GM12892 (cell line): ENCODE results near the gene DSG3.

Experiments used
- DNase-seq: peaks from one replicate; pipeline ENCODE4 v3.0.0; 2011; ENCODE audit not compliant: insufficient read length
- FAIRE-seq: peaks from 2 replicates; lab custom pipeline; 2011; peaks lifted over from hg19 to GRCh38; lab: Jason Lieb, UNC
- POLR2A ChIP-seq: IDR thresholded peaks from 2 replicates; pipeline ENCODE4 v1.6.1; 2011; ENCODE audit warnings: low read depth, low read length, control low read depth
- POLR2AphosphoS5 ChIP-seq: IDR thresholded peaks from 2 replicates; pipeline ENCODE4 v1.6.1; 2011; ENCODE audit warnings: low read depth, low read length, control low read depth
- TAF1 ChIP-seq: IDR thresholded peaks from 2 replicates; pipeline ENCODE4 v1.6.1; 2011; ENCODE audit warnings: low read depth, mild to moderate bottlenecking, control low read depth, low read length, borderline replicate concordance

Gene DSG3

DNA sequence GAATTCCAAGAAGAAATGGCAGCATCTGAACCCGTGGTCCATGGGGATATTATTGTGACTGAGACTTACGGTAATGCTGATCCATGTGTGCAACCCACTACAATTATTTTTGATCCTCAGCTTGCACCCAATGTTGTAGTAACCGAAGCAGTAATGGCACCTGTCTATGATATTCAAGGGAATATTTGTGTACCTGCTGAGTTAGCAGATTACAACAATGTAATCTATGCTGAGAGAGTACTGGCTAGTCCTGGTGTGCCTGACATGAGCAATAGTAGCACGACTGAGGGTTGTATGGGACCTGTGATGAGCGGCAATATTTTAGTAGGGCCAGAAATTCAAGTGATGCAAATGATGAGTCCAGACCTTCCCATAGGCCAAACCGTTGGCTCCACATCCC is 34.4 kb upstream of the DSG3 start:
- TF ChIP-seq POLR2AphosphoS5 (no peak), TAF1 (no peak), POLR2A (no peak)
- DNase-seq: no peak

DNA sequence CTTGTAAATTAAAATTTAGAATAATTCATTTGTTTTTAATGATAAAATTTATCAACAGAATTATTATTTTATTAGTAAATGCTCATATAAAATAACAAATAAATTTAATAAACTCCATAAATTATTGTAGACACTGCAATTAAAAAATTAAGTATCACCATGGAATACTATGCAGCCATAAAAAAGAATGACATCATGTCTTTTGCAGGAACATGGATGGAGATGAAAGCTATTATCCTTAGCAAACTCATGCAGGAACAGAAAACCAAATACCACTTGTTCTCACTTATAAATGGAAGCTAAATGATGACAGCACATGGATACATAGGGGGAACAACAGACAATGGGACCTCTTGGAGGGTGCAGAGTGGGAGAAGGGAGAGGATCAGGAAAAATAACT is 29.7 kb upstream of the DSG3 start:
- no peak for FAIRE-seq

More for the DNA sequence above, 34.4 kb upstream of the DSG3 start:
- no peak for FAIRE-seq

GRCh38 chr18:31419457-31419932 is 28.0 kb upstream of the DSG3 start:
- TF ChIP-seq POLR2A (no peak), POLR2AphosphoS5 (no peak), TAF1 (no peak)
- DNase-seq: no peak
- FAIRE-seq: no peak

More for the DNA sequence above, 29.7 kb upstream of the DSG3 start:
- no peak for DNase-seq
- no peak for TF ChIP-seq POLR2A
- no peak for TF ChIP-seq POLR2AphosphoS5
- no peak for TF ChIP-seq TAF1

GRCh38 chr18:31420032-31420431 is 27.5 kb upstream of the DSG3 start:
- no peak for TF ChIP-seq POLR2A
- no peak for TF ChIP-seq TAF1
- no peak for TF ChIP-seq POLR2AphosphoS5
- DNase-seq: no peak
- no peak for FAIRE-seq

- no peak for TF ChIP-seq POLR2AphosphoS5
- TF ChIP-seq TAF1: no peak
- TF ChIP-seq POLR2A: no peak
- FAIRE-seq (no peak), DNase-seq (no peak)
Measured at GRCh38 chr18:31420524-31420923, 27.0 kb upstream of the DSG3 start.

DNA sequence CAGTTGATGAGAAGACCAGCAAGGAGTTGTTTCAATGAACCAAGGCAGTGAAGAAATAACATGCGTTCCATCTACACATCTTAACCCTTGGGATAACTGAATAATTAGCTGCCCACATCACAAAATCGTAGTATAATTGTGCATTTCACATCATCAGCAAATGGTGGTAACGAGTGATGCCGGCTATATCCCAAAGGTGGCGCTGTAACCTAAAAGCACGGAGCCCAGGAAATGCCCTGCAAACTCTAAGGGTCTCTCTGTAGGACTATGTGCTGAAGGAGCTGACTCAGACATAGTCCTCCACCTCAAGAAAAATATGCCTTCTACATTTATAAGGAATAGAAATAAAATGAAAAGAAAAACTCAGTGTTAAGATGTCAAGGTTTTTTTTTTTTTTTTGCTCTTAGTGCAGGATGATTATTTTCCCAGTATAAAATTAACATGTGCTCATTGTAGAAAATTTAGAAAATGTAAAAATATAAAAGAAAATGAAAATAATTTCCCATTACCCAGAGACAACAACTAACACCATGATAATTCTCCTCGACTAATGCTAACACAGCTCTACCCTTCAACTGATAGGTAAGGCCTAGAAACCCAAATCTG is 23.1 kb upstream of the DSG3 start:
- DNase-seq (no peak), FAIRE-seq (peak; percentile 95)
- no peak for TF ChIP-seq TAF1
- TF ChIP-seq POLR2AphosphoS5: no peak
- no peak for TF ChIP-seq POLR2A

GRCh38 chr18:31426021-31426420 is 21.5 kb upstream of the DSG3 start:
- no peak for TF ChIP-seq POLR2AphosphoS5
- TF ChIP-seq POLR2A: no peak
- no peak for TF ChIP-seq TAF1
- FAIRE-seq (peak; percentile 38), DNase-seq (no peak)

GRCh38 chr18:31426871-31427406 is 20.6 kb upstream of the DSG3 start:
- DNase-seq (no peak), FAIRE-seq (no peak)

DNA sequence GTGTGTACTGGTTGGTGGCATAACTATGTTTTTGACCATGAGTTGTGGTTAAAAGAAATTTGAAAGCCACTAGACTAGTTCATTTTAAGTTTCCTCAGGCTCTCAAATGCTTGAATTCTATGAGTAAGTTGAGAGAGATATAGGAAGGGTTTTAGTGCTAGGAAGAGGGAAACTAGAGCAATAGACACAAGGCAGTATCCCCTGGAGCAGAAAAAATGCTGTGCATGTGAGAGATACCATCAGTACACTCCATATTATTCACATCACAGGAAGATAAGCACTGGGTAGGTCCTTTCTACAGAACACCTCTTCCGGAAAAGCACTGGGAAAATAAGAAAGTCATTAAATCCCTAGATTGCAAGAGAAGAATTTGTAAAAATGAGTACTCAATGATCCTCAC is 19.3 kb upstream of the DSG3 start:
- DNase-seq: no peak
- TF ChIP-seq TAF1 (no peak), POLR2AphosphoS5 (no peak), POLR2A (no peak)
- no peak for FAIRE-seq

More at GRCh38 chr18:31426871-31427406, 20.6 kb upstream of the DSG3 start:
- no peak for TF ChIP-seq POLR2AphosphoS5
- no peak for TF ChIP-seq TAF1
- no peak for TF ChIP-seq POLR2A

DNA sequence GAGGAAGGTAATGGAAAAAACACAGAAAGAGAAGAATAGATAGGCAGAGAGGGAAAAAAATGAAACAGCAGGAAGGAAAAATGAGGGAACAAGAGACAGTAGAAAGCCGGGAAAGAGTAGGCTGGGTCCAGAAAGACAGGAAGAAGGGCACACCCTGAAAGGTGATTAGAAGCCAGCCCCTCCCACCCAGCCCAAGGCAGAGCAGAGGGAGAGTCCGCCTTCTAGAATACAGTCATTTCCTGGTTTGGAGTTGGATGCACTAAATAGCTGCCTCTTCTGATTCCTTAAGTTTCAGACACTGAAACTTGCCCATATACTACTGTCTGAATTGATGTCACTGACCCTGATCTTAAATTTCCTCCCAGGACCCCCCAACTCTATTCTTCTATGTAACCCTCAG is 17.9 kb upstream of the DSG3 start:
- DNase-seq: no peak
- no peak for FAIRE-seq
- TF ChIP-seq POLR2AphosphoS5: no peak
- no peak for TF ChIP-seq POLR2A
- TF ChIP-seq TAF1: no peak

DNA sequence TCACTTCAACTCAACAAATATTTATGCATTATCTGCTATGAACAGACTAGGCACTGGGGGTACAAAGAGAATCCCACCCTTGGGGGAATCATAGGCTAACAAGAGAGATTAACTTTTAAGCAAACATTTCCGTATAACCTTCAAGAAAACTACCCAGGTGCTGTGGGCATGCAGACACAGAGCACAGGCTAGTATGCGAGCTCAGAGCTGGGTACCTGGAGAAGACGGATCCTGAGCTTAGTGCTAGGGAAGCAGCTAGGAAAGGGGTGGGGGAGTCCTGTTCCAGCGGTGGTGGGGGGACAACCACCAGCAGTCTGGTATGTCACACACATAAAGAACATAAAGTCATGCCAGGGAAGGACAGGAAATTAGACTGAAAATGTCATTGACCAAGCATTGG is 17.5 kb upstream of the DSG3 start:
- FAIRE-seq: no peak
- DNase-seq: no peak
- TF ChIP-seq TAF1: no peak

DNA sequence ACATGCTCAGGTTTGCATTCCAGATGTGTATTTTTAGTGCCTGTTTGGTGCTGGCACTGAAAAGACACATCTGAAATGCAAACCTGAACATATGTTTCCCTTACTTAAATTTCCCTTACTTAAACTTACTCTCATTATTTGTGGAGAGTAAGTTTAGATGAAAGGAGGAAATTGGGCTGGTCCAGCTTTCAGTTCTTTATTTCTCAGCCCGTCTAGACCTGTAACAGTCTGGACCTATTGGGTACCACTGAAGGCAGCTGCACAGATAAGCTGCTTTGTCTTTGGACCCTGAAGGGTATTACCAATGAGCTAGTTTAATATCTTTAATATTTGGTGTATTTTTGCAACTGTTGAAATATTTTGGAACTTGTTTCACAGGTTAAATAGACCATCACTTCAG is 17.0 kb upstream of the DSG3 start:
- TF ChIP-seq TAF1: no peak
- FAIRE-seq (no peak), DNase-seq (no peak)
